DOHH2 (cell line): ENCODE measurements around the gene LRRC4C.

ENCODE experiments used
- H3F3A ChIP-seq: fragments of 200-600 bp; sonication (generic), shearing (Covaris generic); 2 replicates; pipeline ENCODE4 v1.6.0; 2016; ENCODE audit warnings: antibody characterized with exemption, mild to moderate bottlenecking; ENCODE audit not compliant: control insufficient read depth, insufficient read depth
- H3K27ac ChIP-seq: fragments of 200-600 bp; sonication (generic); 2 replicates; pipeline ENCODE4 v1.5.1; 2014; ENCODE audit warnings: low read depth, mild to moderate bottlenecking, low read length, moderate library complexity
- H3K27me3 ChIP-seq: fragments of 200-600 bp; sonication (generic); 2 replicates; pipeline ENCODE4 v1.6.1; 2014; ENCODE audit warnings: mild to moderate bottlenecking, low read length, mixed read lengths; ENCODE audit not compliant: control insufficient read depth
- H3K36me3 ChIP-seq: fragments of 200-600 bp; sonication (generic); 2 replicates; pipeline ENCODE4 v1.6.1; 2014; ENCODE audit warnings: mild to moderate bottlenecking, low read length, moderate library complexity, mixed read lengths; ENCODE audit not compliant: control insufficient read depth
- H3K4me1 ChIP-seq: fragments of 200-600 bp; sonication (generic); 2 replicates; pipeline ENCODE4 v1.6.1; 2014; ENCODE audit warnings: mild to moderate bottlenecking, low read length, mixed read lengths; ENCODE audit not compliant: control insufficient read depth
- H3K4me2 ChIP-seq: fragments of 200-600 bp; sonication (generic); 2 replicates; pipeline ENCODE4 v1.6.0; 2014; ENCODE audit warnings: mild to moderate bottlenecking, low read length, moderate library complexity
- H3K4me3 ChIP-seq: fragments of 200-600 bp; sonication (generic); 2 replicates; pipeline ENCODE4 v1.5.1; 2014; ENCODE audit warnings: mild to moderate bottlenecking, low read length, mixed read lengths
- H3K79me2 ChIP-seq: fragments of 200-600 bp; sonication (generic); 2 replicates; pipeline ENCODE4 v1.6.1; 2014; ENCODE audit warnings: mild to moderate bottlenecking, low read length, mixed read lengths; ENCODE audit not compliant: control insufficient read depth
- H3K9me2 ChIP-seq: fragments of 200-600 bp; sonication (generic); replicated peaks from 2 replicates; pipeline ENCODE4 v1.6.1; 2014; ENCODE audit warnings: mild to moderate bottlenecking, low read length, mixed read lengths; ENCODE audit not compliant: control insufficient read depth
- H3K9me3 ChIP-seq: fragments of 200-600 bp; sonication (generic); 2 replicates; pipeline ENCODE4 v1.6.1; 2014; ENCODE audit warnings: antibody characterized with exemption, low read length, mixed read lengths; ENCODE audit not compliant: control insufficient read depth, insufficient read depth
- H4K20me1 ChIP-seq: fragments of 200-600 bp; sonication (generic); 2 replicates; pipeline ENCODE4 v1.6.0; 2014; ENCODE audit warnings: low read depth, mild to moderate bottlenecking, antibody characterized with exemption, low read length, moderate library complexity; ENCODE audit not compliant: control insufficient read depth, insufficient read depth
- EZH2phosphoT487 ChIP-seq: fragments of 200-600 bp; sonication (generic); IDR thresholded peaks from 2 replicates; pipeline ENCODE4 v1.6.1; 2017; ENCODE audit warnings: borderline replicate concordance, mild to moderate bottlenecking, antibody characterized with exemption, low read length, moderate library complexity, mixed read lengths
- TF ChIP-seq, protein P1 (sequence below): fragments of 200-600 bp; sonication (generic); IDR thresholded peaks from one replicate; pipeline ENCODE4 v1.5.1; 2014; ENCODE audit warnings: antibody characterized with exemption, mild to moderate bottlenecking, low read depth, low read length; ENCODE audit not compliant: poor library complexity, severe bottlenecking

LRRC4C gene

DNA sequence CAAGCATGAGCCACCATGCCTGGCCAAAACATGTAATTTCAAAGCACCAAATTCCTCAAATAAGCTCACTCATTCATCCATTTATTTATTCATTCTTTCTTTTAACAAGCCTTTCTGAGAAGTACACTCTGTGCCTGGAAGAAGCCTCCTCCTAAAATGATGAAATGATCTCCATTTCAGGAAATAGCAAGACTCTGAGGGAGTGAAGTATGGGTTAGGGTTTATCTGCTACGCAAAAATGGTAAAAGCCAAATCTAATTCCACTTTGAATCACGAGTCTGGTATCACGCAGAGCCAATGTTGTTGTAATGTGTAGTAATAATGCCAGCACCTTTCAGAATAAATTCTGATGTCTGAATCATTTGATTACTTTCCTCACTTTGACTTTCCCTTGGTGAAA lies 1041.8 kb downstream of the LRRC4C start:
- no peak for TF ChIP-seq EZH2phosphoT487
- TF ChIP-seq, protein P1, sequence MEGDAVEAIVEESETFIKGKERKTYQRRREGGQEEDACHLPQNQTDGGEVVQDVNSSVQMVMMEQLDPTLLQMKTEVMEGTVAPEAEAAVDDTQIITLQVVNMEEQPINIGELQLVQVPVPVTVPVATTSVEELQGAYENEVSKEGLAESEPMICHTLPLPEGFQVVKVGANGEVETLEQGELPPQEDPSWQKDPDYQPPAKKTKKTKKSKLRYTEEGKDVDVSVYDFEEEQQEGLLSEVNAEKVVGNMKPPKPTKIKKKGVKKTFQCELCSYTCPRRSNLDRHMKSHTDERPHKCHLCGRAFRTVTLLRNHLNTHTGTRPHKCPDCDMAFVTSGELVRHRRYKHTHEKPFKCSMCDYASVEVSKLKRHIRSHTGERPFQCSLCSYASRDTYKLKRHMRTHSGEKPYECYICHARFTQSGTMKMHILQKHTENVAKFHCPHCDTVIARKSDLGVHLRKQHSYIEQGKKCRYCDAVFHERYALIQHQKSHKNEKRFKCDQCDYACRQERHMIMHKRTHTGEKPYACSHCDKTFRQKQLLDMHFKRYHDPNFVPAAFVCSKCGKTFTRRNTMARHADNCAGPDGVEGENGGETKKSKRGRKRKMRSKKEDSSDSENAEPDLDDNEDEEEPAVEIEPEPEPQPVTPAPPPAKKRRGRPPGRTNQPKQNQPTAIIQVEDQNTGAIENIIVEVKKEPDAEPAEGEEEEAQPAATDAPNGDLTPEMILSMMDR = no peak
- Histone ChIP-seq H4K20me1 (no peaks in the 10 kb centered on the region), H3K9me3 (no peaks in the 10 kb centered on the region)

DNA sequence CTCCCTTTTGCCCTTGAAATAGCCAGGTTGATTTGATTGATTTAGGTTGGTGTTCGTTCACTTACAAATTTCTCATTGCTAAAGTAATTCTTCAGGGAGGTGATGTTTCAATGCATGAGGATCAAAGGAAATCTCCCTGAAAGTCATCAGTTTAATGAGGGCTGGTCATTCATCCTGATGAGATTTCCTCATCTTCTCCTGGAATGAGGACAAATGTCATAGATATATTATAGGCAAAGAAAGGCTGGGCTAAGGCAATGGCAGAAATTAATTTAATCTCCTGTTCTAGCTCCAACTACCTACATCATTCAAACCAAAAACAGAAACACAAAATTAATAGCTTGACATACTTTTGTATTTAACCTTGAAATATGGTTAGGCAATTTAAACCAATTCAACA lies 1052.1 kb downstream of the LRRC4C start:
- no peak overlapping the region for H3K27ac ChIP-seq
- H3K79me2 ChIP-seq = no peaks in the 10 kb centered on the region
- H3K4me2 ChIP-seq = no peak overlapping the region
- no peaks in the 10 kb centered on the region for H3F3A ChIP-seq
- H3K4me1 ChIP-seq = no peaks in the 10 kb centered on the region
- no peaks in the 10 kb centered on the region for H3K36me3 ChIP-seq
- H3K9me3 ChIP-seq = no peaks in the 10 kb centered on the region
- no peaks in the 10 kb centered on the region for H4K20me1 ChIP-seq
- H3K4me3 ChIP-seq = no peak overlapping the region
- H3K27me3 ChIP-seq = no peaks in the 10 kb centered on the region
- no peak for TF ChIP-seq EZH2phosphoT487
- TF ChIP-seq, protein P1 = no peak
- H3K9me2 ChIP-seq = no peaks in the 10 kb centered on the region

More for the DNA sequence above, 1041.8 kb downstream of the LRRC4C start:
- Histone ChIP-seq H3K9me2 (no peaks in the 10 kb centered on the region), H3K4me1 (no peaks in the 10 kb centered on the region), H3K4me3 (no peak overlapping the region), H3K27me3 (no peaks in the 10 kb centered on the region), H3K79me2 (no peaks in the 10 kb centered on the region), H3K27ac (no peak overlapping the region), H3K4me2 (no peak overlapping the region), H3K36me3 (no peaks in the 10 kb centered on the region), H3F3A (no peaks in the 10 kb centered on the region)

GRCh38 chr11:40405614-40406013 lies 1053.8 kb downstream of the LRRC4C start:
- no peaks in the 10 kb centered on the region for H3K36me3 ChIP-seq
- H3K4me2 ChIP-seq = no peak overlapping the region
- no peaks in the 10 kb centered on the region for H3F3A ChIP-seq
- H3K9me3 ChIP-seq = no peaks in the 10 kb centered on the region
- no peaks in the 10 kb centered on the region for H3K27me3 ChIP-seq
- no peak overlapping the region for H3K4me3 ChIP-seq
- no peaks in the 10 kb centered on the region for H4K20me1 ChIP-seq
- TF ChIP-seq EZH2phosphoT487 = no peak
- TF ChIP-seq, protein P1 = no peak
- no peaks in the 10 kb centered on the region for H3K4me1 ChIP-seq
- H3K27ac ChIP-seq = no peak overlapping the region
- H3K9me2 ChIP-seq = no peaks in the 10 kb centered on the region
- no peaks in the 10 kb centered on the region for H3K79me2 ChIP-seq

- Histone ChIP-seq H3K27ac (no peak overlapping the region), H3K27me3 (no peaks in the 10 kb centered on the region), H3K79me2 (no peaks in the 10 kb centered on the region), H3K36me3 (no peaks in the 10 kb centered on the region), H3K9me3 (no peaks in the 10 kb centered on the region), H3F3A (no peaks in the 10 kb centered on the region), H3K4me3 (no peak overlapping the region), H3K4me1 (no peaks in the 10 kb centered on the region), H3K9me2 (no peaks in the 10 kb centered on the region), H3K4me2 (no peak overlapping the region), H4K20me1 (no peaks in the 10 kb centered on the region)
- TF ChIP-seq EZH2phosphoT487 = no peak
- TF ChIP-seq, protein P1 = no peak
Measured at GRCh38 chr11:40403321-40403720, 1056.1 kb downstream of the LRRC4C start.
